ENCODE measurements around the gene TMEM184A.
A peak's percentile ranks its signal among the peaks of the same experiment; 100 is the strongest.

The TMEM184A gene

DNA sequence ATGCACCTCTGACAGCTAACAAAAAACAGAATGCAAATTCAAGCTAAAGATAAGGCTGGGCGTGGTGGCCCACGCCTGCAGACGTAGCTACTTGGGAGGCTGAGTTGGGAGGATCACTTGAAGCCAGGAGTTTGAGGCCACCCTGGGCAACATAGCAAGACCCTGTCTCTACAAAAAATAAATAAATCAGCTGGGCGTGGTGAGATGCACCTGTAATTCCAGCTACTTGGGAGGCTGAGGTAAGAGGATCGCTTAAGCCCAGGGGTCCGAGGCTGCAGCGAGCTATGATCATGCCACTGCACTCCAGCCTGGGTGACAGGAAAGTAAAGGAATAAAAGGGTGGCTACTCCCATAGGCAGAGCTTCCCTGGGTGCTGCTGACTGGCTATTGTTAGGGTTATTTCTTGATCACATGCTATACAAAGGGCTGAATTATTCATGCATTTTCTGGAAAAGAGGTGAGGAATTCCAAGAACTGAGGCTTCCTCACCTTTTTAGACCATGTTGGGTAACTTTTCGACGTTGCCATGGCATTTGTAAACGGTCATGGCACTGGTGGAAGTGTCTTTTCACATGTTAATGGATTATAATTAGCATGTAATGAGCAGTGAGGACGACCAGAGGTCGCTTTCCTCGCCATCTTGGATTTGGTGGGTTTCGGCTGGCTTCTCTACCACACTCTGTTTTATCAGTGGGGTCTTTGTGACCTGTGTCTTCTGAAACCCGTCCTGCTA is 20.7 kb upstream of the TMEM184A start:
- TF ChIP-seq, protein P1, sequence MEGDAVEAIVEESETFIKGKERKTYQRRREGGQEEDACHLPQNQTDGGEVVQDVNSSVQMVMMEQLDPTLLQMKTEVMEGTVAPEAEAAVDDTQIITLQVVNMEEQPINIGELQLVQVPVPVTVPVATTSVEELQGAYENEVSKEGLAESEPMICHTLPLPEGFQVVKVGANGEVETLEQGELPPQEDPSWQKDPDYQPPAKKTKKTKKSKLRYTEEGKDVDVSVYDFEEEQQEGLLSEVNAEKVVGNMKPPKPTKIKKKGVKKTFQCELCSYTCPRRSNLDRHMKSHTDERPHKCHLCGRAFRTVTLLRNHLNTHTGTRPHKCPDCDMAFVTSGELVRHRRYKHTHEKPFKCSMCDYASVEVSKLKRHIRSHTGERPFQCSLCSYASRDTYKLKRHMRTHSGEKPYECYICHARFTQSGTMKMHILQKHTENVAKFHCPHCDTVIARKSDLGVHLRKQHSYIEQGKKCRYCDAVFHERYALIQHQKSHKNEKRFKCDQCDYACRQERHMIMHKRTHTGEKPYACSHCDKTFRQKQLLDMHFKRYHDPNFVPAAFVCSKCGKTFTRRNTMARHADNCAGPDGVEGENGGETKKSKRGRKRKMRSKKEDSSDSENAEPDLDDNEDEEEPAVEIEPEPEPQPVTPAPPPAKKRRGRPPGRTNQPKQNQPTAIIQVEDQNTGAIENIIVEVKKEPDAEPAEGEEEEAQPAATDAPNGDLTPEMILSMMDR (IDR thresholded peaks at IDR 0.05; ENCODE audit: low read length, missing control alignments): no peak

DNA sequence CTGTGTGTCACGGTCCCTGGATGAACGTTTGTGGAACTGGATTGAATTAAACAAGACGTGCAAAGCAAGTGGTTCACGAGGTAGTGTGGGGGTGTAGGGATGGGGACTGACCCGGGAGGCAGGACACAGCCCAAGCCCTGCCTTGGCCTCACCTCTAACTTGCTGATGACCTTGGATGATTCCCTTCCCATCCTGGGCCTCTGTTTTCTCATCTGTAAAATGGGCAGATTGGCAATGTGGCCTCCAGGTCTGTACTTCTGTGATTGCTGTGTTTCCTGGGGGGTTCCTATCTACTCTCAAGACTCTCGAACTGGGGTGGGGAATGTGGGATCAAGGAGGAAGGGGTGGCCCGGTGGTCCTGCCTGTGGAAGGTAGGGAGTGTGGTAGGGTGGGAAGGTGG is 19.8 kb upstream of the TMEM184A start:
- DNase-seq (ENCODE audit: low read depth): no peak
- no peak overlapping the region for H3K4me3 ChIP-seq (replicated peaks; ENCODE audit: low read depth, low read length)
- TF ChIP-seq, protein P1 (IDR thresholded peaks at IDR 0.05; ENCODE audit: low read length, missing control alignments): no peak

More for the DNA sequence above, 20.7 kb upstream of the TMEM184A start:
- H3K4me3 ChIP-seq (replicated peaks; ENCODE audit: low read depth, low read length): no peak overlapping the region
- DNase-seq (ENCODE audit: low read depth): no peak

DNA sequence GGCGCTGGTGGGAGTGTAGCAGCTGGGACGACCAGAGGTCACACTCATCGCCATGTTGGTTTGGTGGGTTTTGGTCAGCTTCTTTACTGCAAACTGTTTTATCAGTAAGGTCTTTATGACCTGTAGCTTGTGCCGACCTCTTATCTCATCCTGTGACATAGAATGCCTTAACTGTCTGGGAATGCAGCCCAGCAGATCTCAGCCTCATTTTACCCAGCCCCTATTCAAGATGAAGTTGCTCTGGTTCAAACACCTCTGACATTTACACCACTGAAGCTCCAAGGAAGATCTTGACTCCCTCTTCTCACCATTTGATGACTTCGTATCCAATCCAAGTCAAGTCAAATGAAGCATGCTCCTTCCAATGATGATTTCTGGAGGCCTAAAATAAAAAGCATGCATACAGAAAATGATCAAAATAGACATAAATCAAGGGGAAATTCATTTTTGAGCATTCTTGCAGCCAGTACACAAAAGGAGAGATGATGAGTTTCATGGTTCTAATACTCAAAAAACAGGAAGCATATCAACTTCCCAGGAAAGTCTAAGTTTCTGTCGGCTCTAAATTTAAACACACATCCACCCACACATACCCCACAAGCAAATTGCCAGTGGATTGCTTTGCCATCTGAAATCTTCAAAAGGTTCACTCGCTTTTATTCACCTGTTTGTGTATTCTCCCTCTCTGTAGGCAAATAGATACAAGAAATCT is 16.3 kb upstream of the TMEM184A start:
- TF ChIP-seq, protein P1 (IDR thresholded peaks at IDR 0.05; ENCODE audit: low read length, missing control alignments): no peak
- H3K4me3 ChIP-seq (replicated peaks; ENCODE audit: low read depth, low read length): no peak overlapping the region
- DNase-seq (ENCODE audit: low read depth): no peak

DNA sequence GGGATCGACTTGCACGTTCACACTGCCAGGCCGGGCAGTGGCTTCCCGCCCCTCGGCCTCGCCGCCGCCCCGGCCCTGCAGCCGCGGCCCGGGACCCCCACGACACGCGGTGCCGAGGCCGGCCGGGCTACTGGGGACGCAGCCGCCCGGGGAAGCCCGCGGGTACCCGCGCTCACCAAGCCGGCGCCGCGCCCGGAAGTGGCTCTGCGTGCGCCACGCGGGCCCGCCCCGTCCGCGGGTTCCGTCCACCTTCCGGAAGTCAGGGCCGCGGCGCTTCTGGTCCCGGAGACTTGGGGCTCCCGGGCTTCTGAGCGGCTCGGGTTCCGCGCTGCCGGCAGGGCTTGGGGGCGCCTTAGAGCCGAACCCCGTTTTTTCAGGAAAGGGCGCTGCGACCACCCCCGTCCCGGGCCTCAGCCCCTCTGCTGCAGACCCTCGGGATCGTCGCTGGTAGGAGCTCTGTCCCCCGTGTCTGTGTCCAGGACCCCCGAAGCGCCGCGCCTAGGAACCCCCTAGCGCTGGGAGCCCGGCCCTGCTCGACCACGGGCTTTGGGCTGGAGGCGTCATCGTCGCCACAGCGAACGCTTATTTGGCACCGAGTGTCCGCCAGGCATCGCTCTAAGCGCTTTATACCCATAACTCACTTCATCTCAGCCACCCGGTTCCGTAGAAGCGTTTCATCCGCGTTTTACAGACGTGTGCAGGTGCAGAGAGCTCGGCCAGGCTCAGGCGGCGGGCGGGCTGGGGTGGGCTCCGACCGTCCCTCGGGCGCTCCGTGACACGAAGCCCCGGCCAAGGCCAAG is 14.0 kb upstream of the TMEM184A start, which contains the start of gene PSMG3:
Gene PSMG3, minus strand, starts transcription at position 200 of the 800 bp plus-strand sequence. CDS start 693 bp downstream, outside the sequence.
- H3K4me3 ChIP-seq (replicated peaks; ENCODE audit: low read depth, low read length): peak within 1 kb of the TSS; percentile 88
- TF ChIP-seq, protein P1 (IDR thresholded peaks at IDR 0.05; ENCODE audit: low read length, missing control alignments): peak; percentile 26
- peak; percentile 91 for DNase-seq (ENCODE audit: low read depth)

DNA sequence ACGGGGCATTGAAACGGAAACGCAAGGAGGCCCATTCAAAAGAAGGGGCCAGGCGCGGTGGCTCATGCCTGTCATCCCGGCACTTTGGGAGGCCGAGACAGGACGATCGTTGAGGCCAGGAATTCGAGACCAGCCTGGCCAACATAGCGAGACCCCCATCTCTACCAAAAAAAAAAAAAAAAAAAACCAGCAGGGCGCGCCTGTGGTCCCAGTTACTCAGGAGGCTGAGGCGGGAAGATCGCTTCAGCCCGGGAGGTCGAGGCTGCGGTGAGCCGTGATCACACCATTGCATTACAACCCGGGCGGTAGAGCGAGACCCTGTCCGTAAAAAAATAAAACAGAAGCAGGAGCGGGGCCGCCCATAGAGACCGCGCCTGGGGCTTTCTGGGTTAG is 13.4 kb upstream of the TMEM184A start:
- peak overlapping the region; percentile 88 for H3K4me3 ChIP-seq (replicated peaks; ENCODE audit: low read depth, low read length)
- TF ChIP-seq, protein P1 (IDR thresholded peaks at IDR 0.05; ENCODE audit: low read length, missing control alignments): no peak
- no peak for DNase-seq (ENCODE audit: low read depth)

DNA sequence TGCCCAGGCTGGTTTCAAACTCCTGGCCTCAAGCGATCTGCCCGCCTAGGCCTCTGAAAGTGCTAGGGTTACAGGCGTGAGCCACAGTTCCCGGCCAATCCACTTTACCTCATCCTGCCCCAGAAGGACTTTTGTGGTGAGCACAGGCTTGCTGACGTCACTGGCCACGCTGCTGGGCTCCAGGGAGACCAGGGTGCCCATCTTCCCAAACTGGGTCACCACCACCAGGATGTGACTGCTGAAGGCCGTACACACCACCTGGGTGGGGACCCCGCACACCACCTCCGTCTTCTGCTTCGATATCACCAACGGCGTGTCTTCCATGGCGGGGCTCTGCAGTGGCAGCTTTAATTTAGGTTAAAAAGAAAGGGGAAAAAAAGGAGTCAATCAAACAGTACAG is 13.0 kb upstream of the TMEM184A start:
- peak overlapping the region; percentile 88 for H3K4me3 ChIP-seq (replicated peaks; ENCODE audit: low read depth, low read length)
- no peak for DNase-seq (ENCODE audit: low read depth)
- TF ChIP-seq, protein P1 (IDR thresholded peaks at IDR 0.05; ENCODE audit: low read length, missing control alignments): no peak
